A673 (cell line): ENCODE measurements around the gene MCAT. TPM values are rescaled to one million over a fixed set of nuclear protein-coding genes. Genes with fewer than 3 reads are reported as not detected.

Experiments
- BruUV-seq: library from RNA; stranded (reverse); fragments of 400-500 nt; replicated peaks from 2 replicates; lab custom pipeline; 2021; lab: Mats Ljungman, UMichigan
- CTCF ChIA-PET: fragments of 300-600 bp; sonication (Branson Sonifier 250); formaldehyde crosslinking; loops from one replicate; lab custom pipeline; 2022; ENCODE audit warnings: antibody characterized with exemption; lab: Charles Lee
- POLR2A ChIA-PET: fragments of 300-600 bp; sonication (Branson Sonifier 250); formaldehyde crosslinking; loops from one replicate; lab custom pipeline; 2022; ENCODE audit warnings: antibody characterized with exemption; ENCODE audit not compliant: low non-redundant PET; lab: Charles Lee
- DNase-seq: peaks from one replicate; pipeline ENCODE4 v3.0.0-alpha.2; 2015; ENCODE audit warnings: low spot score
- H3K27ac ChIP-seq: fragments of 200-600 bp; sonication (generic); 2 replicates; pipeline ENCODE4 v1.5.1; 2016; ENCODE audit warnings: mixed run types, low read depth, mild to moderate bottlenecking, mixed read lengths, antibody characterized with exemption, low read length; ENCODE audit not compliant: poor library complexity, severe bottlenecking
- H3K27me3 ChIP-seq: fragments of 200-600 bp; sonication (generic); replicated peaks from 2 replicates; pipeline ENCODE4 v1.6.1; 2017; ENCODE audit warnings: mixed run types, low read depth, mild to moderate bottlenecking, mixed read lengths, antibody characterized with exemption, low read length; ENCODE audit not compliant: insufficient read depth, poor library complexity
- H3K36me3 ChIP-seq: fragments of 200-600 bp; sonication (generic); 2 replicates; pipeline ENCODE4 v1.6.1; 2016; ENCODE audit warnings: mixed run types, mild to moderate bottlenecking, mixed read lengths, antibody characterized with exemption, low read length; ENCODE audit not compliant: insufficient read depth, poor library complexity, severe bottlenecking
- H3K4me1 ChIP-seq: fragments of 200-600 bp; sonication (generic); 2 replicates; pipeline ENCODE4 v1.6.1; 2017; ENCODE audit warnings: mixed run types, mild to moderate bottlenecking, mixed read lengths, antibody characterized with exemption, low read length; ENCODE audit not compliant: insufficient read depth, poor library complexity, severe bottlenecking
- H3K4me3 ChIP-seq: fragments of 200-600 bp; sonication (generic); 2 replicates; pipeline ENCODE4 v1.5.1; 2016; ENCODE audit warnings: low read depth, mixed run types, mild to moderate bottlenecking, mixed read lengths, low read length; ENCODE audit not compliant: poor library complexity, severe bottlenecking
- H3K9me3 ChIP-seq: fragments of 200-600 bp; sonication (generic); 2 replicates; pipeline ENCODE4 v1.6.1; 2016; ENCODE audit warnings: mixed run types, low read depth, mild to moderate bottlenecking, mixed read lengths, antibody characterized with exemption, low read length; ENCODE audit not compliant: poor library complexity, severe bottlenecking
- CTCF ChIP-seq: fragments of 300-800, 200-600 bp; sonication (generic); conservative IDR thresholded peaks from 2 replicates; pipeline ENCODE4 v1.5.1; 2017; ENCODE audit warnings: low read depth, mild to moderate bottlenecking, antibody characterized with exemption, low read length, moderate library complexity, mixed read lengths
- EZH2 ChIP-seq: fragments of 200-600 bp; sonication (generic); IDR thresholded peaks from 2 replicates; pipeline ENCODE4 v1.6.1; 2017; ENCODE audit warnings: borderline replicate concordance, low read depth, mild to moderate bottlenecking, mixed read lengths, antibody characterized with exemption, low read length; ENCODE audit not compliant: poor library complexity, severe bottlenecking
- intact Hi-C: fragments of 100-400 bp; cut with micrococcal nuclease; formaldehyde crosslinking; loops from one replicate; pipeline ENCODE4 v1.10.0; 2022; ENCODE audit not compliant: unreplicated experiment
- total RNA-seq: library from RNA; stranded (reverse); gene quantifications from 2 replicates; pipeline ENCODE4 v1.2.3, GENCODE V29; 2021

The MCAT gene
- total RNA-seq, 1 experiment from 2014 or later = 32.2 TPM

- Histone ChIP-seq H3K36me3 (no peaks in the 10 kb centered on the region), H3K27me3 (no peaks in the 10 kb centered on the region), H3K9me3 (no peaks in the 10 kb centered on the region), H3K4me3 (peak within 1 kb of the TSS; percentile 58), H3K4me1 (no peaks in the 10 kb centered on the region), H3K27ac (peak within 1 kb of the TSS; percentile 67)
- ChIA-PET CTCF (no interaction called here), POLR2A (no interaction called here)
- TSS peak; percentile 79 for BruUV-seq
- TF ChIP-seq CTCF (no peak), EZH2 (no peak)
- intact Hi-C loops = no loop called here
- DNase-seq = peak; percentile 94
These were observed 54.0 kb downstream of the MCAT start, which contains the start of gene TTLL1 for GRCh38 chr22:43088984-43089717. Gene TTLL1 (minus strand): TSS chr22:43089391. CDS start chr22:43075586, 13,805 bp downstream.

- no TSS peak for BruUV-seq
- Histone ChIP-seq H3K4me1 (no peaks in the 10 kb centered on the region), H3K4me3 (peak overlapping the region; percentile 58), H3K27me3 (no peaks in the 10 kb centered on the region), H3K36me3 (no peaks in the 10 kb centered on the region), H3K27ac (peak overlapping the region; percentile 1), H3K9me3 (no peaks in the 10 kb centered on the region)
- POLR2A ChIA-PET = no interaction called here
- intact Hi-C loops = no loop called here
- no peak for TF ChIP-seq CTCF
- no peak for TF ChIP-seq EZH2
- DNase-seq = no peak
- CTCF ChIA-PET = no interaction called here
These were observed 54.6 kb downstream of the MCAT start for GRCh38 chr22:43088627-43088983.

- H3K36me3 ChIP-seq = no peaks in the 10 kb centered on the region
- no peak overlapping the region for H3K27ac ChIP-seq
- ChIA-PET CTCF (no interaction called here), POLR2A (no interaction called here)
- no peak overlapping the region for H3K4me3 ChIP-seq
- intact Hi-C loops = no loop called here
- no peaks in the 10 kb centered on the region for H3K4me1 ChIP-seq
- TF ChIP-seq EZH2 = no peak
- no peak for TF ChIP-seq CTCF
- no TSS peak for BruUV-seq
- H3K27me3 ChIP-seq = no peaks in the 10 kb centered on the region
- DNase-seq = no peak
- H3K9me3 ChIP-seq = no peaks in the 10 kb centered on the region
These were observed 57.3 kb downstream of the MCAT start for GRCh38 chr22:43085658-43086606.

Other genes starting within 250 kb of the MCAT start
- 51.8 and 57.2 TPM in 2 replicates for gene PACSIN2, start 128.2 kb downstream of the MCAT start, total RNA-seq
- 6.4 and 6.8 TPM in 2 replicates for gene TTLL1, start 54.0 kb downstream of the MCAT start, total RNA-seq
- gene BIK, start 32.6 kb downstream of the MCAT start, total RNA-seq = 1.8 and 2.0 TPM in 2 replicates
- 105 and 127 TPM in 2 replicates for gene TSPO, start 8.2 kb upstream of the MCAT start, total RNA-seq
- gene TTLL12, start 43.7 kb upstream of the MCAT start, total RNA-seq = 117 and 138 TPM in 2 replicates
- gene SCUBE1, start 200.0 kb upstream of the MCAT start, total RNA-seq = 0.24 and 0.42 TPM in 2 replicates